PC-3 (cell line): Measurements from ENCODE around the gene SLFNL1. TPM values are rescaled to one million over a fixed set of nuclear protein-coding genes. Genes with fewer than 3 reads are reported as not detected.

Experiments used
- ATAC-seq: fragments of 200-7000 bp; cut with Tn5 transposase; 2 replicates; pipeline ENCODE4 v1.9.1; 2020; ENCODE audit warnings: mild to moderate bottlenecking, moderate library complexity
- BruUV-seq: library from RNA; stranded (reverse); fragments of 400-500 nt; replicated peaks from 2 replicates; lab custom pipeline; 2021; lab: Mats Ljungman, UMichigan
- CTCF ChIA-PET: fragments of 300-600 bp; sonication (Branson Sonifier 250); formaldehyde crosslinking; loops from one replicate; lab custom pipeline; 2022; ENCODE audit warnings: antibody characterized with exemption; lab: Charles Lee
- POLR2A ChIA-PET: fragments of 300-600 bp; sonication (Branson Sonifier 250); formaldehyde crosslinking; loops from one replicate; lab custom pipeline; 2022; ENCODE audit warnings: antibody characterized with exemption; ENCODE audit not compliant: unreplicated experiment; lab: Charles Lee
- DNase-seq: peaks from one replicate; pipeline ENCODE4 v3.0.0-alpha.2; 2015
- H2AFZ ChIP-seq: fragments of 300-600 bp; sonication (generic); 2 replicates; pipeline ENCODE4 v1.6.0; 2016; ENCODE audit warnings: antibody characterized with exemption, low read length
- H3F3A ChIP-seq: fragments of 300-600 bp; sonication (generic); one replicate; pipeline ENCODE4 v1.6.0; 2017; ENCODE audit warnings: antibody characterized with exemption, low read length, control low read depth, mild to moderate bottlenecking; ENCODE audit not compliant: unreplicated experiment
- H3K27ac ChIP-seq: fragments of 300-600 bp; sonication (generic); 2 replicates; pipeline ENCODE4 v1.5.1; 2016; ENCODE audit warnings: mild to moderate bottlenecking, low read length
- H3K27me3 ChIP-seq: fragments of 300-600 bp; sonication (generic); 2 replicates; pipeline ENCODE4 v1.6.1; 2016; ENCODE audit warnings: low read length, mixed read lengths
- H3K36me3 ChIP-seq: fragments of 300-600 bp; sonication (generic); 2 replicates; pipeline ENCODE4 v1.6.1; 2016; ENCODE audit warnings: low read depth, mixed run types, low read length, mixed read lengths
- H3K4me1 ChIP-seq: fragments of 300-600 bp; sonication (generic); 2 replicates; pipeline ENCODE4 v1.5.1; 2016; ENCODE audit warnings: low read length; ENCODE audit not compliant: insufficient read depth
- H3K4me2 ChIP-seq: fragments of 300-600 bp; sonication (generic); 2 replicates; pipeline ENCODE4 v1.6.0; 2016; ENCODE audit warnings: low read length
- H3K4me3 ChIP-seq: fragments of 300-600 bp; sonication (generic); 2 replicates; pipeline ENCODE4 v1.5.1; 2016; ENCODE audit warnings: mild to moderate bottlenecking, low read length, mixed read lengths
- H3K79me2 ChIP-seq: fragments of 300-600 bp; sonication (generic); 2 replicates; pipeline ENCODE4 v1.6.1; 2017; ENCODE audit warnings: low read length, mixed read lengths
- H3K9ac ChIP-seq: fragments of 300-600 bp; sonication (generic); 2 replicates; pipeline ENCODE4 v1.6.0; 2016; ENCODE audit warnings: mild to moderate bottlenecking, low read length
- H3K9me2 ChIP-seq: fragments of 300-600 bp; sonication (generic); replicated peaks from 2 replicates; pipeline ENCODE4 v1.6.1; 2016; ENCODE audit warnings: mixed run types, low read length, mixed read lengths
- H3K9me3 ChIP-seq: fragments of 300-600 bp; sonication (generic); 2 replicates; pipeline ENCODE4 v1.6.1; 2016; ENCODE audit warnings: low read length, mixed read lengths
- H4K20me1 ChIP-seq: fragments of 300-600 bp; sonication (generic); 2 replicates; pipeline ENCODE4 v1.6.1; 2016; ENCODE audit warnings: low read length, mixed read lengths
- CTCF ChIP-seq: fragments of 300-600 bp; sonication (generic); conservative IDR thresholded peaks from 2 replicates; pipeline ENCODE4 v1.5.1; 2017; ENCODE audit warnings: antibody characterized with exemption, low read depth, mild to moderate bottlenecking, low read length
- EZH2 ChIP-seq: fragments of 300-600 bp; sonication (generic); IDR thresholded peaks from one replicate; pipeline ENCODE4 v1.6.1; 2017; ENCODE audit warnings: antibody characterized with exemption, mild to moderate bottlenecking, low read length; ENCODE audit not compliant: unreplicated experiment
- EZH2phosphoT487 ChIP-seq: fragments of 300-600 bp; sonication (generic); IDR thresholded peaks from 2 replicates; pipeline ENCODE4 v1.6.1; 2018; ENCODE audit warnings: mild to moderate bottlenecking, antibody characterized with exemption, low read length, borderline replicate concordance
- intact Hi-C: fragments of 100-400 bp; cut with micrococcal nuclease; formaldehyde crosslinking; loops from 2 replicates; pipeline ENCODE4 v1.9.0; 2023
- total RNA-seq: library from RNA; depleted of rRNA; stranded (reverse); fragments of >200 nt; gene quantifications from 2 replicates; pipeline ENCODE4 v1.2.3, GENCODE V29; 2014

SLFNL1 gene
- total RNA-seq, 1 experiment from 2014 or later, result 0.22 TPM

DNA sequence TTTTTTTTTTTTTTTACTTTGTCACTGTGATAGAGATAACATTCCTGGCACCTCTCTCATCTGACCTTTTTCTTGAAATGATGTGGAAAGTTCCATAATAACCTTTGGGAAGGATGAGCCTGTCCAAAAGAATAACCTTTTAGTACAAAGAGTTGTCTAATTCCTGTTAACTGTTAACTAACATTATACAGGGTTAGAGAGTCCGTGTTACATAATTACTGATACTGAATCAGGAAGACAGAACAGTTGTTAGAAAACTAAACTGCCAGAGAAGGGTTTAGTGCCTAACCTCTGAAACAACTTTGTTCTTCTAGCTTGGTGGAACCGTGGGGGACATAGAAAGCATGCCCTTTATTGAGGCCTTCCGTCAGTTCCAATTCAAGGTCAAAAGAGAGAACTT, 33.2 kb downstream of the SLFNL1 start:
- H2AFZ ChIP-seq, result no peak overlapping the region
- H3K4me2 ChIP-seq, result no peak overlapping the region
- peaks cover 94% of the 10 kb centered on the region for H3K36me3 ChIP-seq
- H3K4me3 ChIP-seq, result no peak overlapping the region
- no peaks in the 10 kb centered on the region for H3F3A ChIP-seq
- H3K9me2 ChIP-seq, result no peaks in the 10 kb centered on the region
- peaks cover 17% of the 10 kb centered on the region for H4K20me1 ChIP-seq
- peaks cover 59% of the 10 kb centered on the region for H3K79me2 ChIP-seq
- H3K27ac ChIP-seq, result no peak overlapping the region
- H3K9ac ChIP-seq, result no peak overlapping the region
- DNase-seq (no peak), ATAC-seq (no peak)
- no TSS peak for BruUV-seq
- H3K27me3 ChIP-seq, result no peaks in the 10 kb centered on the region
- TF ChIP-seq EZH2 (no peak), CTCF (no peak), EZH2phosphoT487 (no peak)
- intact Hi-C loops, result no loop called here
- CTCF ChIA-PET, result no interaction called here
- H3K9me3 ChIP-seq, result no peaks in the 10 kb centered on the region
- peaks cover 7% of the 10 kb centered on the region for H3K4me1 ChIP-seq
- POLR2A ChIA-PET, result no interaction called here

DNA sequence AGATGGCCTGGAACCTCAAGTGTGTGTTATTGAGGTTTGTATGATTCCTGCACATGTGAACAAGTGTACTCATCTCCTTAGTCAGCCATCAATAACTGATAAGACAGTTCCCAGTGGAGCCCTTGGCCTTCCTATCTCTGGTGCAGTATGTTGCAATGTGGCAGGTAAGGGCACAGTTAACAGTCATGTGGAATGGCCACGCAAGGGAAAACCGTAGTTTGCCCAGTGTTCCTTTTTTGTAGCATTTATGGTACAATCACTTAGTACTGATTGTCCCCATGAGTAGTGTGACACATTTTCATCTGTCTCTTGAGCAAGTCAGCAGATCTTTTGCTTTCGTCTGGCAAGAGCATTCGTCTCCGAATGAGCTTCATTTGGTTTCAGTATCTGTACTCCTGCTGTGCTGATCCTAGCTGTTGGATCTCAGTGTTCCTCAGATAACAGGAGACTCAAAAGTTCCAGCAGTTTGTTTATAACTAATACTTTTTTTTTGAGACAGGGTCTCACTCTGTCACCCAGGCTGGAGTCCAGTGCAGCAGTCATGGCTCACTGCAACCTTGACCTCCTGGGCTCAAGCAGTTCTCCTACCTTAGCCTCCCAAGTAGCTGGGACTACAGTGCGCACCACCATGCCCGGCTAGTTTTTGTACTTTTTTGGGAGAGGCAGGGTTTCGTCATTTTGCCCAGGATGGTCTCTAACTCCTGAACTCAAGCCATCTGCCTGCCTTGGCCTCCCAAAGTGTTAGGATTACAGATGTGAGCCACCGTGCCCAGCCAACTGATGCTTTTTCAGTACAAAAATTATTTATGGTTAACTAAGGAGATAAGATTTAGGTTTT, 33.9 kb downstream of the SLFNL1 start:
- H3K79me2 ChIP-seq, result peaks cover 62% of the 10 kb centered on the region
- TF ChIP-seq CTCF, result no peak
- no peak for TF ChIP-seq EZH2phosphoT487
- no peak for TF ChIP-seq EZH2
- no peak for DNase-seq
- H3K4me3 ChIP-seq, result no peak overlapping the region
- peaks cover 13% of the 10 kb centered on the region for H3K4me1 ChIP-seq
- H3K27me3 ChIP-seq, result no peaks in the 10 kb centered on the region
- no peaks in the 10 kb centered on the region for H3F3A ChIP-seq
- ChIA-PET CTCF (no interaction called here), POLR2A (no interaction called here)
- peaks cover 24% of the 10 kb centered on the region for H4K20me1 ChIP-seq
- no TSS peak for BruUV-seq
- H3K36me3 ChIP-seq, result peaks cover 96% of the 10 kb centered on the region
- H3K9me2 ChIP-seq, result no peaks in the 10 kb centered on the region
- no peak overlapping the region for H3K9ac ChIP-seq
- H3K9me3 ChIP-seq, result no peaks in the 10 kb centered on the region
- ATAC-seq, result no peak
- no peak overlapping the region for H3K27ac ChIP-seq
- H3K4me2 ChIP-seq, result no peak overlapping the region
- intact Hi-C loops, result no loop called here
- no peak overlapping the region for H2AFZ ChIP-seq

GRCh38 chr1:40986956-40987355, 34.6 kb downstream of the SLFNL1 start:
- DNase-seq (no peak), ATAC-seq (no peak)
- no peak overlapping the region for H3K27ac ChIP-seq
- H3K4me1 ChIP-seq, result peaks cover 19% of the 10 kb centered on the region
- H4K20me1 ChIP-seq, result peaks cover 31% of the 10 kb centered on the region
- no peaks in the 10 kb centered on the region for H3F3A ChIP-seq
- peaks cover 93% of the 10 kb centered on the region for H3K36me3 ChIP-seq
- H3K9me2 ChIP-seq, result no peaks in the 10 kb centered on the region
- no peak overlapping the region for H3K9ac ChIP-seq
- TF ChIP-seq EZH2, result no peak
- TF ChIP-seq CTCF, result no peak
- no peak for TF ChIP-seq EZH2phosphoT487
- POLR2A ChIA-PET, result interaction anchor here (0.7 kb wide), 1 partner anchor 17 kb away, joined by 3 read pairs; no protein-coding TSS in a partner anchor
- no TSS peak for BruUV-seq
- H3K79me2 ChIP-seq, result peaks cover 66% of the 10 kb centered on the region
- H3K4me2 ChIP-seq, result no peak overlapping the region
- CTCF ChIA-PET, result no interaction called here
- intact Hi-C loops, result no loop called here
- H3K4me3 ChIP-seq, result no peak overlapping the region
- H3K27me3 ChIP-seq, result no peaks in the 10 kb centered on the region
- H2AFZ ChIP-seq, result no peak overlapping the region
- H3K9me3 ChIP-seq, result no peaks in the 10 kb centered on the region
